HepG2 (cell line): ENCODE data around the gene ZPR1. TPM values are rescaled to one million over a fixed set of nuclear protein-coding genes. Genes with fewer than 3 reads are reported as not detected.

Source experiments
- ATAD3A ChIP-seq: sonication (generic); formaldehyde crosslinking; IDR thresholded peaks from 2 replicates; pipeline ENCODE4 v1.4.0; 2020; ENCODE audit warnings: missing genetic modification reagents
- BCL6 ChIP-seq: IDR thresholded peaks from 2 replicates; pipeline ENCODE4 v1.6.1; 2016; ENCODE audit warnings: missing genetic modification reagents, missing compliant biosample characterization
- CREB3 ChIP-seq: sonication (generic); formaldehyde crosslinking; IDR thresholded peaks from 2 replicates; pipeline ENCODE4 v1.5.0; 2020; ENCODE audit warnings: missing genetic modification reagents
- NFKBIZ ChIP-seq: IDR thresholded peaks from 2 replicates; pipeline ENCODE4 v1.6.1; 2018; ENCODE audit warnings: missing genetic modification reagents, missing compliant biosample characterization
- NFRKB ChIP-seq: fragments of 450-650 bp; IDR thresholded peaks from 2 replicates; pipeline ENCODE4 v1.6.1; 2017
- PHF21A ChIP-seq: sonication (generic); formaldehyde crosslinking; IDR thresholded peaks from 2 replicates; pipeline ENCODE4 v1.5.0; 2020; ENCODE audit warnings: mild to moderate bottlenecking, missing genetic modification reagents
- PRMT3 ChIP-seq: sonication (generic); formaldehyde crosslinking; IDR thresholded peaks from 2 replicates; pipeline ENCODE4 v1.8.1; 2022; ENCODE audit warnings: low read depth, mild to moderate bottlenecking, moderate library complexity, missing genetic modification reagents, borderline replicate concordance
- TBP ChIP-seq: sonication (generic); formaldehyde crosslinking; IDR thresholded peaks from 2 replicates; pipeline ENCODE4 v1.5.0; 2020; ENCODE audit warnings: missing genetic modification reagents
- ZBTB40 ChIP-seq, 2 experiments: fragments of 450-650 bp in 1 of 2; sonication (generic) in 1 of 2; formaldehyde crosslinking in 1 of 2; IDR thresholded peaks; 2 replicates each; pipeline versions ENCODE4 v1.6.1 to v1.8.0; 2016 to 2022; ENCODE audit warnings: antibody characterized with exemption in 1 of 2, mild to moderate bottlenecking in 1 of 2, missing genetic modification reagents in 1 of 2
- ZMYM3 ChIP-seq: sonication (generic); formaldehyde crosslinking; IDR thresholded peaks from 2 replicates; pipeline ENCODE4 v1.5.1; 2020; ENCODE audit warnings: mild to moderate bottlenecking, missing genetic modification reagents
- ZNF280D ChIP-seq: sonication (generic); formaldehyde crosslinking; IDR thresholded peaks from 2 replicates; pipeline ENCODE4 v1.5.1; 2020; ENCODE audit warnings: mild to moderate bottlenecking, missing genetic modification reagents
- ZNF501 ChIP-seq: sonication (generic); formaldehyde crosslinking; IDR thresholded peaks from 2 replicates; pipeline ENCODE4 v1.5.1; 2020; ENCODE audit warnings: mild to moderate bottlenecking, moderate library complexity, missing genetic modification reagents
- ZNF615 ChIP-seq: sonication (generic); formaldehyde crosslinking; IDR thresholded peaks from 2 replicates; pipeline ENCODE4 v1.5.0; 2020; ENCODE audit warnings: mild to moderate bottlenecking, missing genetic modification reagents, borderline replicate concordance
- ZNF639 ChIP-seq: conservative IDR thresholded peaks from 2 replicates; pipeline ENCODE4 v1.6.1; 2018; ENCODE audit warnings: missing genetic modification reagents
- ZNF773 ChIP-seq: sonication (generic); formaldehyde crosslinking; IDR thresholded peaks from 2 replicates; pipeline ENCODE4 v1.4.0; 2020; ENCODE audit warnings: missing genetic modification reagents, borderline replicate concordance
- polyA plus RNA-seq, 8 experiments: library from polyadenylated mRNA; depleted of rRNA in 3 of 8; stranded (reverse) in 7 of 8; unstranded in 1 of 8; fragments of >200 nt; fragmentation: Illumina TruSeq in 4 of 8; extraction: Trizol in 4 of 8; gene quantifications; 2 replicates each; pipeline versions ENCODE4 v1.2.1 to v1.2.3, GENCODE V29; 2011 to 2016; ENCODE audit warnings: low read depth in 4 of 8, missing spikeins in 1 of 8, mixed read lengths in 1 of 8; ENCODE audit not compliant: insufficient read depth in 1 of 8
- total RNA-seq, 5 experiments: library from RNA; depleted of rRNA; stranded (reverse); fragments of >200 nt; fragmentation: Illumina TruSeq; extraction: Trizol; gene quantifications; 2 replicates each; pipeline ENCODE4 v1.2.3, GENCODE V29; 2016; ENCODE audit warnings: low read depth in 1 of 5

ZPR1 gene
- total and polyA plus RNA-seq, 2 of the 13 experiments (the other 11 are each of a cell fraction or from before 2014, with no cell fraction given): 40.0 to 79.3 TPM

- TF ChIP-seq CREB3 (CRISPR knock-in tag) (no peak), ZNF773 (CRISPR knock-in tag) (no peak), TBP (CRISPR knock-in tag) (no peak), ATAD3A (CRISPR knock-in tag) (no peak), NFKBIZ (no peak), ZBTB40 (IDR thresholded peaks at IDR 0.05) (no peak), ZBTB40 (CRISPR knock-in tag; IDR thresholded peaks at IDR 0.05) (no peak), ZNF615 (CRISPR knock-in tag) (no peak), BCL6 (CRISPR knock-in tag) (peak; percentile 44), ZNF280D (peak; percentile 77; the same call in 1 of the 2 replicates), PRMT3 (CRISPR knock-in tag) (0 out of 2 replicates have a peak, but pooled peaks have one; percentile 3), ZNF639 (no peak), NFRKB (no peak), ZMYM3 (no peak), ZNF501 (CRISPR knock-in tag) (peak; percentile 49), PHF21A (CRISPR knock-in tag) (no peak)
These were observed 46.2 kb upstream of the ZPR1 start (continued) for GRCh38 chr11:116833816-116834534.
